SK-N-SH treated with all-trans-retinoic acid at 6 μM for 48 hours (cell line): ENCODE results near the gene FBXW4.

Experiments used
- ARNTL ChIP-seq: fragments of 450-650 bp; formaldehyde crosslinking; IDR thresholded peaks from 2 replicates; pipeline ENCODE4 v1.5.0; 2020; ENCODE audit warnings: low read depth, mild to moderate bottlenecking, moderate library complexity, borderline replicate concordance
- CSDC2 ChIP-seq: fragments of 250-450 bp; sonication (Bioruptor Pico); IDR thresholded peaks from 2 replicates; pipeline ENCODE4 v1.5.0; 2020; ENCODE audit warnings: mild to moderate bottlenecking, moderate library complexity
- ESRRG ChIP-seq: fragments of 250-450 bp; sonication (Bioruptor Pico); IDR thresholded peaks from 2 replicates; pipeline ENCODE4 v1.6.1; 2021; ENCODE audit warnings: mild to moderate bottlenecking
- OSR1 ChIP-seq: fragments of 250-450 bp; sonication (Bioruptor Pico); IDR thresholded peaks from 2 replicates; pipeline ENCODE4 v1.8.0; 2022; ENCODE audit warnings: moderate library complexity, mild to moderate bottlenecking, inconsistent platforms
- TCF4 ChIP-seq: fragments of 250-450 bp; sonication (Bioruptor Pico); IDR thresholded peaks from 2 replicates; pipeline ENCODE4 v1.8.0; 2021; ENCODE audit warnings: mild to moderate bottlenecking, moderate library complexity, borderline replicate concordance
- ZFP3 ChIP-seq: fragments of 250-450 bp; sonication (Bioruptor Pico); IDR thresholded peaks from 2 replicates; pipeline ENCODE4 v1.5.0; 2020; ENCODE audit warnings: mild to moderate bottlenecking, moderate library complexity
- TF ChIP-seq, protein P1 (sequence below): fragments of 250-450 bp; sonication (Bioruptor Pico); IDR thresholded peaks from 2 replicates; pipeline ENCODE4 v1.5.0; 2020; ENCODE audit warnings: mild to moderate bottlenecking, moderate library complexity

DNA sequence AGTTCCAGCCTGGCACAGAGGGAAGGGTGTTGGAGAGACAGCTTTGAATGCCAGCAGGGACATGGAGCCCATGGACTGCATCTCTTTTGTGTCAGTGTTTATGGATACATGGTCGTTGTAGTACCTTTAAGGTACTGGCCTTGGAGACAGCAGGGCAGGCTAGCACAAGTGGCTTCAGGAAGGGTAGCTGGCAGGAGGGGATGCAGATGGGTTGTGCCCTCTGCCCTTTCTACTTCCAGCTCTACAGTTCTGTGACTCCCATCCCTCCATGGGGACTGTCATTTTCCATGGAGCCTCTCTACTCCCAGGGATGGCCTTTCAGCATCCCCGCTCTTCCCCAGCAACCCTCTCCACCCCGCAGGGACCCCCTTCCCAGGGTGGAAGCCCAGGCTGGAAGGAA lies 132.0 kb downstream of the FBXW4 start:
- TF ChIP-seq ARNTL (CRISPR knock-in tag): no peak
- TF ChIP-seq OSR1 (CRISPR knock-in tag): no peak
- no peak for TF ChIP-seq TCF4
- TF ChIP-seq CSDC2: no peak
- no peak for TF ChIP-seq ZFP3 (CRISPR knock-in tag)
- TF ChIP-seq, protein P1, sequence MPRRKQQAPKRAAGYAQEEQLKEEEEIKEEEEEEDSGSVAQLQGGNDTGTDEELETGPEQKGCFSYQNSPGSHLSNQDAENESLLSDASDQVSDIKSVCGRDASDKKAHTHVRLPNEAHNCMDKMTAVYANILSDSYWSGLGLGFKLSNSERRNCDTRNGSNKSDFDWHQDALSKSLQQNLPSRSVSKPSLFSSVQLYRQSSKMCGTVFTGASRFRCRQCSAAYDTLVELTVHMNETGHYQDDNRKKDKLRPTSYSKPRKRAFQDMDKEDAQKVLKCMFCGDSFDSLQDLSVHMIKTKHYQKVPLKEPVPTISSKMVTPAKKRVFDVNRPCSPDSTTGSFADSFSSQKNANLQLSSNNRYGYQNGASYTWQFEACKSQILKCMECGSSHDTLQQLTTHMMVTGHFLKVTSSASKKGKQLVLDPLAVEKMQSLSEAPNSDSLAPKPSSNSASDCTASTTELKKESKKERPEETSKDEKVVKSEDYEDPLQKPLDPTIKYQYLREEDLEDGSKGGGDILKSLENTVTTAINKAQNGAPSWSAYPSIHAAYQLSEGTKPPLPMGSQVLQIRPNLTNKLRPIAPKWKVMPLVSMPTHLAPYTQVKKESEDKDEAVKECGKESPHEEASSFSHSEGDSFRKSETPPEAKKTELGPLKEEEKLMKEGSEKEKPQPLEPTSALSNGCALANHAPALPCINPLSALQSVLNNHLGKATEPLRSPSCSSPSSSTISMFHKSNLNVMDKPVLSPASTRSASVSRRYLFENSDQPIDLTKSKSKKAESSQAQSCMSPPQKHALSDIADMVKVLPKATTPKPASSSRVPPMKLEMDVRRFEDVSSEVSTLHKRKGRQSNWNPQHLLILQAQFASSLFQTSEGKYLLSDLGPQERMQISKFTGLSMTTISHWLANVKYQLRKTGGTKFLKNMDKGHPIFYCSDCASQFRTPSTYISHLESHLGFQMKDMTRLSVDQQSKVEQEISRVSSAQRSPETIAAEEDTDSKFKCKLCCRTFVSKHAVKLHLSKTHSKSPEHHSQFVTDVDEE (CRISPR knock-in tag): no peak
- no peak for TF ChIP-seq ESRRG (CRISPR knock-in tag)
